Ramos (cell line): Measurements from ENCODE around the gene DNAAF8.
"Not testable (repeated sequence)": the region's sequence is repeated elsewhere in the genome, so short reads cannot be mapped to it uniquely, and the experiment has no call there.

ENCODE experiments used
- in situ Hi-C: fragments of 300-500 bp; cut with MboI; formaldehyde crosslinking; loops from one replicate; pipeline ENCODE4 v1.14.3; 2022; ENCODE audit warnings: low sequenced_read_pairs; ENCODE audit not compliant: unreplicated experiment

Gene DNAAF8

DNA sequence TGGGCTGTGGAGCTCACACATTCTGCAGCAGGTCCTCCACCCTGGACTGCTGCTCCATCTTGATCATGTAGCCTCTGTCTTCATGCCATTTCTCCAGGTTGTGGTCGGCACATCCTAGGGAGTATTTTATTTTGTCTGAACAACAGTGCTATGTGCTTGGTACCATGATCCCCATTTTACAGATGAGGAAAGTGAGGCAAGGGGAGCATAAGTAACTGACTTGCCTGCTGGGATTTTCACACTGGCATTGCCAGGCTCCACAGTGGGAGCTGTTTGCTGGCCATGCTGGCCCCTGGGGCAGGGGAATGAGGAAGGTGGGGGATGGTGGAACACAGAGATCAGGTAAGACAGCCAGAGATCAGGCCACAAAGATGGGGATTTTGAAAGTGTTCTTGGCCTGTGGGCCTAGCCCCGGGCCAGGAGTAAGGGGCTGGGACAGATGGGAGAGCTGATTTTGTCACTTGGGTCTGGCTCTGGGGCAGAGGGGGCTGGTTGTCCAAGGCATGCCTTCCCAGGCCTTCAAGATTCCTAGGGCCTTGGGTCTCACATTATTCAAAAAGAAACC, 41.9 kb downstream of the DNAAF8 start:
- in situ Hi-C loops = no loop called here

- in situ Hi-C loops = no loop called here
Measured at GRCh38 chr16:4777339-4778049, 43.2 kb downstream of the DNAAF8 start.

DNA sequence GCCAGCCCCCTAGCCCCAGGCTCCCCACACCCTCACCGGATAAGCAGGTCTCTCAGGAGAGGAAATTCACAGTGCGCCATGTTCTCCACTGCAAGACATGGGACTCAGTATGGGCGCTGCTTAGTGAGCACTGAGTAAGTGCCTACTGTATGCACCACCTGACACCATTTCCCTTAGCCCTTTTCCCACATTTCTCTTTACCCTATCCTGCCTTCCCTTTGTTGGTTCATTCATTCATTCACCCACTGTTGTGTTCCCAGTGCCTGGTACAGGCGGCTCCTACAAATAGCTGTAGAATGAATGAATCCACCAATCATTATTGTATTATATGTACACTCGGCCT, 43.7 kb downstream of the DNAAF8 start:
- in situ Hi-C loops = no loop called here

DNA sequence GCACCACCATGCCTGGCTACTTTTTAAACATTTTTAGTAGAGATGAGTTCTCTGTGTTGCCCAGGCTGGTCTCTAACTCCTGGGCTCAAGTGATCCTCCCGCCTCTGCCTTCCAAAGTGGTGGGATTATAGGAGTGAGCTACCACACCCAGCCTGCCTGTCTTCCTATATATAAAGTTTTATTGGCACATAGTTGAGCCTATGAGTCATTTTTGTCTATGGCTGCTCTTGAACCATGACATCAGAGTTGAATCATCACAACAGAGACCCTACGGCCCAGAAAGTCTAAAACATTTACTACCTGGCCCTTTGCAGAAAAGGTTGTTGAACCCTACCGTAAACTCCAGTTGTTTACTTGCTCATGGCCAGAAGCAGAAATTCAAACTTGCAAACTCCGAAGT, 45.9 kb downstream of the DNAAF8 start:
- in situ Hi-C loops = no loop called here

- in situ Hi-C loops = no loop called here
Measured at GRCh38 chr16:4783251-4783950, 49.1 kb downstream of the DNAAF8 start.

DNA sequence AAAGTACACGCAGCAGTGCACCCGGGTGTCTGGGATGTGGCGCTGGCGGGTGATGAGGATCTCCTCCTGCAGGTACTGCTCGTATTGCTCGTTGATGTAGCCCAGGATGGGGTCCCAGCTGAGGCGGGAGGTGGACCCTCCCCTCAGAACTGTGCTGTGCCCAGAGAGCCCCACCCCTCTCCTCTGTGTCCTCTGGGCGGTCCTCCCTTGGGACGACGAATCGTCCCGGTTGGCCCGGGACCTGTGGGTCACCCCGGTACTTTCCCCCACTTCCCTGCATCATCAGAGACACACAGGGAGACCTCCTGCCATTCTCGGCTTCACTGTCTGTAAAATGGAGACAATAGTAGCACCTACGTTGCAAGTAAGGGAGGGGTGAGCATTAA, 49.6 kb downstream of the DNAAF8 start:
- in situ Hi-C loops = no loop called here

DNA sequence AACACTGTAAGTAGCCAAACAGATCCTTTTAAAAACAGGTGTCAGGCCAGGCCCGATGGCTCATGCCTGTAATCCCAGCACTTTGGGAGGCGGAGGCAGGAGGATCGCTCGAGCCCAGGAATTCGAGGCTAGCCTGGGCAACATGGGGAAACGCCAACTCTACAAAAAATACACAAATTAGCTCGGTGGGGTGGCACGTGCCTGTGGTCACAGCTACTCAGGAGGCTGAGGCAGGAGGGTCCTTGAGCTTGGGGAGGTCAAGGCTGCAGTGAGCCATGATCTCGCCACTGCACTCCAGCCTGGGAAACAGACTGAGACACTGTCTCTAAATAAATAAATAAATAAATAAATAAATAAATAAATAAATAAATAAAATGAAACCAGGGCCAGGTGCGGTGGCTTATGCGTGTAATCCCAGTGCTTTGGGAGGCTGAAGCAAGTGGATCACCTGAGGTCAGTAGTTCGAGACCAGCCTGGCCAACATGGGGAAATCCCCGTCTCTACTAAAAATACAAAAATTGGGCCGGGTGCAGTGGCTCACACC, 50.2 kb downstream of the DNAAF8 start:
- in situ Hi-C loops = not testable (repeated sequence)

- in situ Hi-C loops = no loop called here
Measured at GRCh38 chr16:4785758-4786433, 51.6 kb downstream of the DNAAF8 start.

GRCh38 chr16:4787068-4787467, 52.7 kb downstream of the DNAAF8 start:
- in situ Hi-C loops = no loop called here

DNA sequence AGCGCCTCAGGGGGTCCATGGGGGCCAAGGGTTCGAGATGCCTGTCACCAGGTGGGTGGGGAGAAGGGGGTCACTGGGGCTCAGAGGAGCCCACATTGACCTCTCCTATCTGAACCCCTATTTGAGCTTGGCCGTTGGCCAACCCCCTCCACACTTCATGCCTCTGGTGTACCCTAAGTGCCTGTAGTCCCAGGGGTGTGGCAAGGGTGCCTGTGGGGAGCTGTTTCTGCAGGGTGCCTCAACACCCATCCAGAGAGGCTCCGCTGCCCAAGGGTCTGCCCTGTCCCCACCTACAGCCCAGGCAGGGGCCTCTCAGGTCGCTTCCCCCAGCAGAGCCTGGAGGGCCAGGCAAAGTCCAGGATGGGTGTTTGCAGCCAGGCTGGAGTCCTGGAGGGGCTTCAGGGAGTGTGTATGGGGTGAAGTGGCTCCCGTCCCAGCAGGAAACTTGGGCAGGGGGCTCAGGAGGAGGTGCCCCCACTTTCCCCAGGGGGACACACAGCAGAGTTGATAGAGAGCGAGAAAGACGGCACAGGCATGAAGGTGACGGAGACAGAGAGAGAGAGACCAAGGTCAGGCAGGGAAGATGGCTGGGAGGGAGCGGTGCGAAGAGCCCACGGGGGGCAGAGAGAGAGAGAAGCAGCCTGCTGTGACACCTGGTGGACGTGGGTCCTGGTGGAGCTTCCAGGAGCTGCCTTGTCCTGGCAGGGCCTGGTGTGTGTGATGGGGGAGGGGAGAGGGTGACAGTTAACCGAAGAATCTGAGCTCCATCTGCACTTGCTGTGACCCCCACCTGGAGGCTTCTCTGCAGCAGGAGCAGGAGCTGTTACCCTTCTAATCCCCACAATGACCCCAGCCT, 53.5 kb downstream of the DNAAF8 start, which contains the start of gene SEPTIN12:
SEPTIN12 (minus strand) TSS at position 719 of the 856 bp plus-strand sequence; CDS start at position 19, 700 bp downstream.
- in situ Hi-C loops = no loop called here

DNA sequence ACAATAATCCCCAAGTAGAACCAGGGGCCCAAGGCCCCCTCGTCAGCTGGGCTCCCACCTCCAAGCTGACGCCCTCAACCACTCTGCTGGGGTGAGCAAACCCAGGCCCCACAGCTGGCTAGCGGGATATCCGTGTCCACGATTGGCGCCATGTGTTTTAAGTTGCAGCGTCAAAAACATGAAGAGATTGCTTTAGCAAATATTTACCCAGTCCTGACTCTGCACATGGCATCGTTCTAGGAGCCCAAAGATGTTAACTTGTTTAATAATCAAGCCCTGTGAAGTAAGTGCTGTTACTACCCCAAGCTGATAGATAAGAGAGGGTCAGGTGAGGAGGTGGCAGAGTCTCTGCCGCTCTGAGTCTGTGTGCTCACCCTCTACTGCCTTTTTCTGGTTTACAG, 54.2 kb downstream of the DNAAF8 start:
- in situ Hi-C loops = no loop called here

GRCh38 chr16:4788910-4789309, 54.6 kb downstream of the DNAAF8 start:
- in situ Hi-C loops = no loop called here

DNA sequence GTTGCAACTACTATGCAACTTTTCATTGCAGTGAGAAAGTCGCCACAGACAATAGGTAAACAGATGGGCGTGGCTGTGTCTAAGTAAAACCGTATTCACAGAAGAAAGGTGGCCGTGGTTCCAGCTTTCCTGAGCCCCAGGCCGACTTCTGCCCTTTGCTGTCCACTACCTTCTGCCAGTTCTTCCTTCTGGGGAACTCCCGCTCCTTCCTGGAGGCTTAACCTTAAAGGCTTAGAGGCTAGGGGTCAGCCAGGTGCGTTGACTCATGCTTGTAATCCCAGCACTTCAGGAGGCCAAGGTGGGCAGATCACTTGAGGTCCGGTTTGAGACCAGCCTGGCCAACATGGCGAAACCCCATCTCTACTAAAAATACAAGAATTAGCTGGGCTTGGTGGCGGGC, 55.9 kb downstream of the DNAAF8 start:
- in situ Hi-C loops = no loop called here

DNA sequence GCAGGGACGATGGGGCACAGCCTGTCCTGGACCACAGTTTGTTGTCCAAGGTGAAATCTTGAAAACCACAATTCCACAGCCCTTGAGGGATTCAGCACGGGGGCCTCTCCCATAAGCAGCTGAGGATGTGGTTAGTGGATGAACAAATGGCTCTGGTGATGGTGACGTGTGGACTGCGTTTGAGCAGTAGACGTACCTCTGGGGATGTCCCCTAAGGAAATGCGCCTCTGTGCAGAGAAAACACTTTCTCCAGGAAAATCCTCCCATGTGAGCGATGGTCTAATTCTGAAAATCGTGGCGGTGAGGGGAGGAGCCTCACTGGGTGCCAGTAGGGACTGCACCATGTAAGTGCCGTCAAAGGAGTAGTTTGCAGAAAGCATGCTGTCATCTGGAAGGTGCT, 56.5 kb downstream of the DNAAF8 start:
- in situ Hi-C loops = no loop called here

GRCh38 chr16:4792951-4793513, 58.7 kb downstream of the DNAAF8 start:
- in situ Hi-C loops = no loop called here

- in situ Hi-C loops = no loop called here
Measured at GRCh38 chr16:4795181-4795827, 61.0 kb downstream of the DNAAF8 start, which contains the start of gene SMIM22. SMIM22 (plus strand) TSS chr16:4795369; CDS start chr16:4795735, 366 bp downstream.

GRCh38 chr16:4795828-4796572, 61.7 kb downstream of the DNAAF8 start:
- in situ Hi-C loops = no loop called here
